Right renal cortex interstitium (tissue), 3 donors: Measurements from ENCODE around the gene ADARB1. TPM values are rescaled to one million over a fixed set of nuclear protein-coding genes. Genes with fewer than 3 reads are reported as not detected.

ENCODE experiments used
- DNase-seq, 3 donors: peaks; one replicate each; pipeline ENCODE4 v3.0.0-alpha.2; 2013; ENCODE audit warnings: low read depth in 3 of 3, low spot score in 2 of 3
- polyA plus RNA-seq, 3 donors: library from polyadenylated mRNA; unstranded; fragments of 120-200 nt; gene quantifications; one replicate each; pipeline ENCODE4 v1.2.1, GENCODE V29; 2013; ENCODE audit not compliant: insufficient read length in 3 of 3

ADARB1 gene
- polyA plus RNA-seq, 3 donors = 14.0 to 15.7 (median 14.8) TPM

DNA sequence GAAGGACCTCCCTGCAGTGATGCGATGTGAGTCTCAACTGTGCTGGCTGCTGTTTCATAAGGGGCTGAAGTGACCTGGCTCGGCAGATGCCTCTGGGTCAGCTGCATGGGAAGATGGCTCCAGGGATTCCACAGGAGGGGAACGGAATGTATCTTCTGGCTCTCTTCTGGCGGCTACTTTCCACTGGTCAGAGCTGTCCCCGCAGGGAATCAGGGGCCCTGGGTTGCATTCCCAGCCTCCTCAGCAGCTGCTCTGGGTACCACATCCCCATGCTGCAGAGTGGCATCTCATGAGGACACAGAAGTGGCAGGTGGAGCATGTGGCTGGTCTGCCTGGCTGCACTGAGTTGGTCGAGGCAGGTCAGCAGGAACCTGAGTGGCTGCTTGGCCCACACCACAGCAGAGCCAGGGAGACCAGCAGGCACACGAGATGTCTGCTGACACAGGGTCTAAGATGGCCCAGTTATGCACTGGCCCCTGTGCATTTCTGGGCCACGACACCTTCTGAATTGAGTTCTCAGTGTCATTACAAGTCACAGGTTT, 170.5 kb downstream of the ADARB1 start:
- no peak for DNase-seq

DNA sequence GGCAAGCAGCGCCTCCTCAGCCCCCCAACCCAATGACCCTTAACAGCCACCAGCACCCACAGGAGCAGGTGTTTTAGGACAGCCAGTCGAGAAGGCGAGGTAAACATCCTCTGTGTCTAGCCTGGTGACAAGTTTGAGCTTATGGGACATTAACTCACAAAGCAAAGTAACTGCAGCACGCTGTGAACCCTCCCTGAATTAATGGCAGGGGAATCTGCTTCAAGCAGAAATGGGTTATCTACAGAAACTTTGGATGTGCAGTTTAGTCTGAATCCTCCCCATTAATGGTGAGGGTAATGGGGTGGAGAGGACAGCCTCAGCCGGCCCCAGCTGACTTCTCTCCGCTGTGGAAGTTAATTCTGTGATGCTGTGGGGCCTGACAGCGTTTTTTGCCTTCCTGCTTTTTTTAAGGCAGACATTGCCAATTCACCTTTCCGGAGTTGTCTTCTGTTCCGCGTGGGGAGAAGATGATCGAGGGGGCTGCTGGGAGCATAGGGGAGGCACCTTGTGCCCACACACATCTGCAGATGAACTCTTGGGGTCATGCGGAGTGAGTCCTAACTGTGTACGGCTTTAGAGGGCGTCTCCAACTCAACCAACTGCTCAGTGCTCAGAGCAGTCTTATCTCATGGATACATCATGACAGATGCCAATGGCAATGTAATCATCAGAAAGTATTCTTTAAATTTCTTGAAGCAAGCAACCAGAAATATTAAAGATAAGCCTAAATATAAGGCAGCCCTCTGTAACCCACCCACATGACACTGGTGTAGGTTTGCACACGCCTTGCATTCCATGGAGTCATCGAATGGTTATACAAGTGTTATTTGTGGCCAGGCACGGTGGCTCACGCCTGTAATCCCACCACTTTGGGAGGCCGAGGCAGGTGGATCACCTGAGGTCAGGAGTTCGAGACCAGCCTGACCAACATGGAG, 172.3 kb downstream of the ADARB1 start:
- no peak for DNase-seq

DNA sequence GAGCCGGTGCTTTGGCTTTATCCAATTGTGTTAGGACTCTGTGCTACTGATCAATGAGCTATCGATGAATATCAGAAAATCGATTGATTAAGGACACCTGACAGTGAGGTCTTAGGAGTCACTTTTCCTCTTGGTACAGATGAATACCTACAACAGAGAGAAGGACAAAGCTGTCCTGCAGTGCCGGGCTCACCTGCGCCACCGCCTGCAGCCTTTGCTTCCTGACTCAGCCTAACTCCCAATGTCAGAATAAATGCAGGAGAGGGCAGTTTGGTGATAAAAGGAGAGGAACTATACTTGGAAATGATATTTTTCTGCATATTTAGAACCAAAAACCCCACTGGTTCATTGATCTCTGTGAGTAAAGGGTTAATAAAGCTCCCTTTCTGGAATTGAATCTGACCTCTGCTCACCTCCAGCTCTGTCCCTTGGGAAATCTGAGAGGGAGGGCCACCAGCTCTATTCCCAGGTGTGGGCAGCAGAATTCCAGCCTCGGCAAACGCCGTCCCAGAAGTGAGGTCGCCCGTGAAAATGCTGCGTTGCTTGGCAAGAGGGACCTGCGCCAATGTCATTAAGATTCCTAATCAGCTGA, 174.0 kb downstream of the ADARB1 start:
- DNase-seq = no peak

DNA sequence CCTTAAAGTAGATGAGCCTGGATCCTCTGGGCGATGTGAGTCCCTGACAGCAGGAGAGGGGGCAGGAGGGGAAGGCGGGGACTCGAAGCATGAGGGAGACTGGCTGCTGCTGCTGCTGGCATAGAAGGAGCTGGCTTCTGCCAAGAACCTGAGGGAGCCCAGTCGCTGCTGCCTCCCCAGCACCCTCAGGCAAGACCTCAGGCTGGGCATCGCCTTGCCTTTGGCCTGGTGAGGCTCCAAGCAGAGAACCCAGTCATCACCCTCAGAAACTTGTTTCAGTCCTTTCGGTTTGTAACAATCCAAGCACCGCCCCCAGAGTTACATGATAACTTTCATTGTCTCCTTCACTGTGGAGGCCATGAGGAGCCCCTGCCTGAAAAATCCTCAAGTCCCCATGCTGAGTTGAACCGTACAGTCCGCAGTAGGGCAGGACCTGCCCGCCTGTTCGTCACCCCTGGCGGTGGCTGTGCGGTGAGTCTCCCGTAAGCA, 174.6 kb downstream of the ADARB1 start:
- DNase-seq = no peak

DNA sequence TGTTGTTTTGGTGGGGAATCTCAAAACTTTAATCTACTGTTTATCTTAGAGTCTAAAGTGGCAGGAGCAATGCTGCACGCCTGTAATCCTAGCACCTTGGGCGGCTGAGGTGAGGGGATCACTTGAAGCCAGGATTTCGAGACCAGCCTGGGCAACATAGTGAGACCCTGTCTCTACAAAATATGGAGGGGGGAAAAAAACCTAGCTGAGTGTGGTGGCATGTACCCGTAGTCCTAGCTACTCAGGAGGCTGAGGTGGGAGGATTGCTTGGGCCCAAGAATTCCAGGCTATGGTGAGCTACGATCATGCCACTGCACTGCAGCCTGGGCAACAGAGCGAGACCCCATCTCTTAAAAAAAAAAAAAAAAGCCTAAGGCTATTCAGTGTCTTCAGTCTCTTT, 175.2 kb downstream of the ADARB1 start:
- DNase-seq = no peak

DNA sequence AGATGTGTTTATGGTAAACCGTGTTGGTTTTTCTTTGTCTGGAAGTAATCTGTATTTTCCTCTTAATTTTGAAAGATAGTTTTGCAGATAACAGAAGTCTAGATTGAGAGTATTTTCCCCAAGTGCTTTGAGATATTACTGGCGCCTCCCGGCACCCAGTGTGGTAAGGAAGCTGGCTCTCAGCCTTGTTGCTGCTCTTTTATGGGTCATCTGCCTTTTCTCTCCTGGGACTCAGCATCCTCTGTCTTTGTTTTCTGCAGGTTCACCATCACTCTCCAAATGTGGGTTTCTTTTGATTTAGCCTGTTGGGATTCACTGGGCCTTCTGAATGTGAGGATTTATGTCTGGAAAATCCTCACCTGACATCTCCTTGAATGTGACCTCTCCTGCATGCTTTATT, 175.9 kb downstream of the ADARB1 start:
- DNase-seq = no peak

DNA sequence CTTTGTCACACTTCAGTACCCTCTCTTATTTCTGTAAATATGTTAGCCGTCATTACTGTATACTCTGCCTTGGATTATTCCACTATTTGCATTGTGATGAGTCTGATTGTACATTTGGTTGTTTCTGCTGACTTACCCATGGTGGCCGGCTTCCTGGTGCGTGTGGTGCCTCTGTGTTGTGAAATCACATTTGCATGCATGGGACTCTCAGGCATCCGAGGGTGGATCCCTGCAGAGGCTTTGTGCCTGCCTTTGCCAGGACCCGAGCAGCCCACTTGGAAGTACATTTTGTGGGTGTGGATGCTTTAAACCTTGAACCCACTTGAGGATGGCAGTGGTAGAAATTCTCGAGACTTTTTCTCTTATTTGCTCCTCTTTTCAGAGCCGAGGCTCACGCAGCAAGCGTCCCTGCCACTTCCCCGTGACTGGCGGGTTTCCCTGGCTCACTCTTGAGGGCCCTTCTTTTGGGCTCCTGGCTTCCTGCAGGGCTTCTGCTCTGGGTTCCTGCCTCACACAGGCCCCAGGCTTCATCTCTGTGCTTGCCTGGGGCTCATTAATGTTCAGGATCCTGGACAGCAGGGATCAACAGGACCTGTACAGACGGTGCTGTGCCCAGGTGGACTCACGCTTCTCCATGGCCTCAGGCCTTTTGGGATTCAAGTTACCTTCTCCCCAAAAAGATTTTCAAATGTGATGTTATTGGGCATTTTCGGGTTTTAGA, 176.7 kb downstream of the ADARB1 start:
- no peak for DNase-seq

DNA sequence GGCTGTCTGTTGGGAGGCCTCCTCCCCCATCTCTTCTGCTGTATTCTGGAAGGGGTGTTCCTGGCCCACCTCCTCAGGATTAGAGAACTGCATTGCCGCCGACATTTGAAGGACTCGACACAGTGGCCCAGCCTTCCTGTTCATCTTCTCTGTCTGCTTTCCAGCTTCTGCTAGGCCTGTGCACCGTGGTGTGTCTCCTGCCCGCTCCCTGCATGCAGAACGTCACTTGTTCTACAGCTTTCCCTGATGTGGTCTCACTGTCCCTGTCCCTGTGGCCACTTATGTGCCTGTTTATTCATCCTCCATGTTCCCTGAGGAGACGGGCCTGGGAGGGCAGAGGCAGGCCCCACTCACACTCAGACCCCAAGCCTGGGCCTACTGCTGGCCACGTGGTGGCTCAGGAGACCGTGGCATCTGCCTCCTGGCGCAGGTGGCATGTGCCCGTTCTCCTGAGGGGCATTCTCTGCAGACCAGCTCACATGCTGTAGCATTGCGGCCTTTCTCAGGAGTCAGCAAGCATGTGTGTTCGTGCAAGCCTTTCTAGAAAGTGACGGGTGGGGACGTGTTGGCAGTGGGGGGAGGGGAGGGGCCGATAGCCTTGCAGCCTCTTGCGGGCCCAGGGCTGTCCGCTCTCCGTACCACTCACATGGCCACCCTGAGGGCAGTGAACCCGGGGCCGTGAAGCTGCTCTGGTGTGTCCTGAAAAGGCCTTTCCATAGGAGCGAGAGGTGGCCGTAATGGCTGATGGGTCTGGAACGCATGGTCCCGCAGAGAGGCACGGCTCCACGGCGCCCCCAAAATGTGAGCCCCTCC, 177.5 kb downstream of the ADARB1 start:
- no peak for DNase-seq

DNA sequence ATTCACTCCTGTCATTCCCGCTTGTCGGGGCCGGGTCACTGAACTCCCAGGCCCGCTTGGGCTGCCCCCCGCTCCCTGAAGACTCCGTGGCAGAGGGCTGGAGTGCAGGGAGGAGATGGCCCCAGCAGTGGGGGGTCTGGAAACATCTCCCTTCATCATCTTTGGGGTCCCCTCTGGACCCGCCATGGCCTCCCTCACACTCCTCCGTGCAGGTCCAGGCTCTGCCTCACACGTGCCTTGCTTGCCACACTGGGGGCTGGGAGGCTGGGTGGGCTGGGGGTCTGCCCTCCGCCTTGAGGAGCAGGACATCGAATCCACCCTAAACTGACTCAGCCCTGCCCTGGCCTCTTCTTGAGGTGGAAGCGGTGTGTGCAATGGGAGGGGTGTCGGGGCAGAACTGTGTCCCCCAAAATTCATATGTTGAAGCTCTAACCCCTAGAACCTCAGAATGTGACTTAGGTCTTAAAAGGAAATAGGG, 178.1 kb downstream of the ADARB1 start:
- no peak for DNase-seq

DNA sequence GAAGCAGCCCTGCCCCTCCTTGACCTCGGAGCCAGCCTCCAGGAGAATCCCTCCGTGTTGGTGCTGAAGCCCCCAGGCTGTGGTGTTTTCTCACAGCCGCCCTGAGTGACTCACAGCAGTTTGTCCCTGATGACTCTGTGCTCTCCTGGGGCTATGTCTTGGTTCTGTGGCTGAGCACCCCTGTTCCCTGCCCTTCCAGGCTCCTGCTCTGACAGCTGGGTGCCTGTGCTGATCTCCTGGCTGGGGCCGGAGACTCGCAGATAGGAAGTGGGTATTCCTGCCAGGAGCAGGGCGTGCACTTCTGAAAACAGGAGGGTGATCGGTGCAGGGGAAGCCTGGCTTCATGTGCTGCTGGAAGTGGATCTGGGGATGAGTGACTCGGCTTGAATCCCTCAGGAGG, 178.8 kb downstream of the ADARB1 start:
- no peak for DNase-seq

DNA sequence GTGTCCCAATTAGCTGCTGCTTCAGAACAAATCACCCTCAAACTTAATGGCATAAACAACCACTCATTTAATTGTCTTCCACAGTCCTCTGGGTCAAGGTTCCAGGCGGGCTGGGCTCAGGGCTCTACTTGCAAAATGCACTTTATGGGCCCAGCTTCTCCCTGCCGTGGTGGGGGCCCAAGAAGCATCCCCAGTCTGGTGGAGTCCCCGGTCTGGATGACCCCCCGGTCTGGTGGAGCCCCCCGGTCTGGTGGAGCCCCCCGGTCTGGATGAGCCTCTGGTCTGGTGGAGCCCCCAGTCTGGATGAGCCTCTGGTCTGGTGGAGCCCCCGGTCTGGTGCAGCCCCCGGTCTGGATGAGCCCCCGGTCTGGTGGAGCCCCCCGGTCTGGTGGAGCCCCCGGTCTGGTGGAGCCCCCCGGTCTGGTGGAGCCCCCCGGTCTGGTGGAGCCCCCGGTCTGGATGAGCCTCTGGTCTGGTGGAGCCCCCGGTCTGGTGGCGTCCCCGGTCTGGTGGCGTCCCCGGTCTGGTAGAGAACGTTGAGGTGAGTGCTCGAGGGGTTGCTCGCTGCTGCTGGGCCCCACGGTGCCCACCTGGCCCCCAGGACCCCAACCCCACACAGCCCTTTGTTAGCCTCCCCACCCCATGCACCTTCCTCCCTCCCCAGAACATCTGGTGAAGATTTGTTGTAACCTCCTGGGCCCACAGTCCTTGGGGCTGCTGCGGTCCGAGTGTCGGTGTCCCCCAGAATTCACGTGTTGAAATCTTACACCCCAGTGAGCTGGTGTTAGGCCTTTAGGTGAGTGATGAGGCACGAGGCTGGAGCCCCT, 179.5 kb downstream of the ADARB1 start:
- no peak for DNase-seq

DNA sequence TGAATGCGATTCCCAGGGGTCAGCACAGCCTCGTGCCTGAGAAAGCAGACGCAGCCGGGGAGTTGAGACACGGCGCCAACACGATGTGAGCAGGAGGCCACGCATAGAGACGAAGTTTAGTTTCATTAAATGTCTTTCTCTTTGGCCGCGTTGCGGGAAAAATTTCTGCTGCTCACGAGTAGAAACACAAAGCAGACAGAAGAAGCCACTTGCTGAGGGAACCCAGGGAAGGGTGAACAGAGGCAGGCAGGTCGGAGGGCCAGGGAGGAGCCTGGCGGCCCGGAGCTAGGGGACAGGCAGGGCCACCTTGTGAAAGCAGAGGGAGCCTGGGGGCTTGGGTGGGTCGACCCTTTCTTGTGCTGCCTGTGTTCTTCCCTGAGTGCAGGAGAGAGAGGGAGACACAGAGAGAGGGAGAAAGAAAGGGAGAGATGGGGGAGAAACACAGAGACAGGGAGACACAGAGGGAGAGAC, 180.1 kb downstream of the ADARB1 start:
- DNase-seq = no peak

DNA sequence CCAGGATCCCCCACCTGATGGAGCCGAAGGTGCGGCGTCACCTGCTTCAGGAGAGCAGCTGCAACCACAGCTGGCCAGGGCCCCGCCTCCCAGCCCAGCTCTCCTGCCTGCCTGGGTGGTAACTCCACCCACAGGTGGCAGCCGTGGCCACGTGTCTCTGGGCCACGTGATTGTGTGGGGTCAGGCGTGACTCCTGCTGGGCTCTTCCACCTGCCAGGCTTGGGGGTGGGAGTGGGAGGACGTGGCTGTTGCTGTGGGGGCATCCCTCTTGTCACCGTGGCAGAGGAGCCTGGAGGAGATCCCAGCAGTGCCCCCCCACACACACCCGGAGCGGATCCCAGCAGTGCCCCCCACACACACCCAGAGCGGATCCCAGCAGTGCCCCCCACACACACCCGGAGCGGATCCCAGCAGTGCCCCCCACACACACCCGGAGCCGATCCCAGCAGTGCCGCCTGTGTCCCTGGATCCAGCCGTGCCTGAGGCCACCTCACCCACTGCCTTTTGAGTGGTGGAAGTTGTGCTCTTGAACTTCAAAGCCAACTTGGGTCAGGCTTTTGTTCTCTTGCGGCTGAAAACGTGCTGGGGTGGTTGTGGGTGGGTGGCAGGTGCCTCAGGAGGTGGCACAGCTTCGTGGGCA, 181.1 kb downstream of the ADARB1 start:
- DNase-seq = no peak

DNA sequence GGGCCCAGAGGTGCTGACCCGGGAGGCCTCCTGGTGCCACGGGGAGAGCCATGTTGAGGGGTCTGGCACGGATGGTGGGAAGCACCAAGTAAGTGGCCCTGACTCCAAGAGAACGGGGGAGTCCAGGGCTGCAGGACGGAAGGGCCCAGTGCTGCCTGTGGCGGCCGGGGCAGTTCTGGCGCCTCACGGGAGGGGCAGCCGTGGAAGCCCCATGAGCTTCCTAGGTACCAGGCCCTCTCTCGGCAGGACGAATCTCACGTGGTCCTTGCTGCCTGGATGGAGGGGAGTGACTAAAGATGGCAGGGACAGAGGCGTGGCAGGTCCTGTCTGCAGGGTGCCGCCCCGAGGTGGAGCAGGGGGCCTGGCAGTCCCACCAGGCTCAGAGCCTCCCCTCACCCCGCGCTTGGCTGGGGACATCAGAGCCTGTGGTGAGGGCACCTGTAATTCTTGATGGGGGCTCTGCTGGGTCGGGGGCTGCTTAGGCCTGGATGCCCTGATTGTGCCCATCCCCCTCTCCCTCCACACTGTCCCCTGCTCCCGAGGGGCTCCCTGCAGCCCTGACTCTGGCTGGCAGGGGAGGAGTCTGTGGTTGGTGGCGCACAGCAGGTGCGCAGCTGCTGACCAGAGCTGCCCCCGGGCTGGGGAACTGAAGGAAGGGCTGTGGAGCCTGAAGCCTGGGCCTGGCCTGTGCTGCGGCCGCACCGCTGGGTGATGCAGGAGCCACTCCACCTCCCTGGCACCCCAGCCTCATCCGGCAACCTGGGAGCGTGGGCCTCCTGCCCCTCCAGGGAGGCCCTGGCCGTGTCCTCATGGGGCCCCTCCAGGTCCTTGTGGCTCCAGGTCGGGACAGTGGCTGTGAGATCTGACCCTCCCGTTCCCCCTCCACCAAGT, 181.9 kb downstream of the ADARB1 start:
- no peak for DNase-seq

DNA sequence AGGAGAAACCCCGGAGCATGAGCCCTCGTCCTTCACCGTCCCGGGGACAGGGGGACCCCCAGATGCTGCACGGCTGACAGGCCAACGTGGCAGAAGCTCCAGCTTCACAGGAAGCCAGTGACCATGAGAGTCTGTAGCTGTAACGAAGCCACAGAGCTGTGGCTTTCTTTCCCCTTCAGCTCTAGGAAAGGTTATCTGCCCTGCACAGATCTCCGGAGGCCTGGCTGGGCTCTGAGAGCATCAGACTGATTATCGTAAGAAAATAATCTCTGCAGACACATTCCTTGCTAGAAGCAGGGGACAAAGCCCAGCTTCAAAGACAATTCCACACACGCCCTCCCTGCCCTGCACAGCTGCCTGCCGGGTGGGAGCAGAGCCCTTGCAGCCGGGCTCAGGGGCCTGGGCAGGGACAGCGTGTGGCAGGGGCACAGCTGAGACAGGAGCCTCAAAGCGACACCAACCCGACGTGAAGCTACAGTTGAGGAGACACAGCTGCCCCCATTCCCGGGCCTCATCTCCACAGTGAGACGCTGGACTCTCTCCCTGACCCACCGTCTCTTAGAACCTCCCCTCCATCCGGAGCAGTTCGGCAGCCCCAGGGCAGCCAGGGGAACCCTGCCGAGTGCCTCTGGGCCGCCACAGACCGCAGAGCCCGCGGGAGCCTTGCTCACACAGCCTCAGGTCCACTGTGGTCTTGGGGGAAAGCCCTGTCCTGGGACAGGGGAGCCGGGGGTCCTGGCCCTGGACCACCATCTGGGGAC, 182.7 kb downstream of the ADARB1 start:
- DNase-seq = no peak

DNA sequence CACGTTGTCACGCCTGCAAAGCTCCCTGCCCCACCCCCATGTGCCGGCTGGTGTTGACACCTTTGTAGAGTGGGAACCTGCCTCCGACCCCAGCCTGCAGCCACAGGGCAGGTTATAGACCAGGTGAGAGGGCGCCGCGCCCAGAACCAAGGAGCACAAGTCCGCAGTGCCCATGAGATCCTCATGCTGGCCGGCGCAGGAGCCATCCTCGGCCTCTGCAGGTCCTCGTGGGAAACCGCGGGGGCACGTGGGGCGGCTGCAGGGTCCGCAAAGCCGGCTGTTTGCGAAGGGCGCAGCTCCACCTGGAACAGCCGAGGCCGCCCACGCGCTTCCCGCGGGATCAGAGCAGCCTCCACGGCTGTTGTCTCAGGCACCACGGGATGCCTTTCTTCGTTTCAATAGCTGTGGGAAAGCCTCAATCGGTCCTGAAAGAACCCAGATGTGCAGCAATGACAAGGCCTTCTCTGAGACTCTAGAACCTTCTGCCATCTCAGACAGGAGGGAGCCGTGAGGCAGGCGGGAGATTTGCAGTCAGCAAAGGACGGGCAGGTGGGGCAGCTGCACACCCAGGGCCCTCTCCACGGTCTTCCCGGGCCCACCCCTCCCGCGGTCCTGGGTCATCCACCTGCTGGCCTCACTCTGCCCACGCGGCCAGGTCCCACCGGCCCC, 183.4 kb downstream of the ADARB1 start:
- DNase-seq = no peak
